Measurements from ENCODE around the gene UBE2D3.

Gene UBE2D3

DNA sequence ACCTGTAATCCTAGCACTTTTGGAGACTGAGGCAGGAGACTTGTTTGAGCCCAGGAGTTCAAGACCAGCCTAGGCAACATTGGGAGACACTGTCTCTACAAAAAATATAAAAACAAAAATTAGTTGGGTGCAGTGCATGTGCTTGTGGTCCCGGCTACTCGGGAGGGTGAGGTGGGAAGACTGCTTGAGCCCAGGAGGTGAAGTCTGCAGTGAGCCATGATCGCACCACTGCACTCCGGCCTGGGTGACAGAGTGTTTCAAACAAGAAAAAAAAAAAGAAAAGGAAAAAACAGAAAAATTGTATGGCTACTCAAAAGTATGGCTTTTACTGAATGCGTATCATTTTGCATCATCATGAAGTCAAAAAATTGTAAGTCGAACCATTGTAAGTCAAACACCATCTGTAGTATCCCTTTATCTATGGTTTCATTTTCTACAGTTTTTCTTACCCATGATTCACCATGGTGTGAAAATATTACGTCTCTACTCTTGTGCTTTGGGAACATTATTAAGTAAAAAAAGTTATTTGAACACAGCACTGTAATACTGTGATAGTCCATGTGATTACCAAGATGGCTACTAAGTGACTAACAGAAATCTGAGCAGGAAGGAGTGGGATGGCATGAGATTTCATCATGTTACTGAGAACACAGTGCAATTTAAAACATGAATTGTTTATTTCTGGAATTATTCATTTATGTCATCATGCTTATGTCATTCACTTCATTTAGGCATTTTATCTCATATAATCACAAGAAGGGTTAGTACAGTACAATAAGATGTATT, 40.1 kb downstream of the UBE2D3 start:
- no peak overlapping the region for H3K4me3 ChIP-seq (ENCODE audit: low read depth in 1 of 2, low read length in 2 of 2)
- no peaks in the 10 kb centered on the region for H3K27me3 ChIP-seq (ENCODE audit: low read depth, low read length)
- no peak overlapping the region for H3K27ac ChIP-seq (ENCODE audit: low read length)
- H3K9me3 ChIP-seq (ENCODE audit: control insufficient read depth in 1 of 2, low read length in 2 of 2) = no peaks in the 10 kb centered on the region
- peaks cover 6% of the 10 kb centered on the region in 2 donors for H3K36me3 ChIP-seq (ENCODE audit: control insufficient read depth in 1 of 2, insufficient read depth in 2 of 2, low read length in 2 of 2)
- H3K4me1 ChIP-seq (ENCODE audit: control insufficient read depth in 1 of 2, insufficient read depth in 2 of 2, low read length in 2 of 2) = peaks cover 0 to 7% of the 10 kb centered on the region in 2 donors

DNA sequence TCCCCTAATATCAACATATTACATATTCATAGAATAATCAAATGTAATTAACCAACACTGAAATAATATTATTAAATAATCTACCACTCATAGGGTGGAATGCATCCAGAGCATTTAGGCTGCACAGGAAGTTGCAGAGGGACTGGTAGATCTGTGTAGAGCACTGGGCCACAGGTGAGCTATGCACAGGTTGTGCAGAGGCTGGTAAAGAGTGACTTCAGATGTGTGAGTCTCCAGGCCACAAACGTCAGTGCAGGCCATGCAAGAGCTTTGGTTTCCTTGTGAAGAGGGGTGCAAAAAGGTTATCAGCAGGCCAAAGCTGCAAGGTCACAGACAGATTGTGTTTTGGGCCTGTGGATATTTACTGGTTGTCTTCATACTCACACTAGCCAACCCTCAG, 41.1 kb downstream of the UBE2D3 start:
- no peaks in the 10 kb centered on the region for H3K9me3 ChIP-seq (ENCODE audit: control insufficient read depth in 1 of 2, low read length in 2 of 2)
- H3K4me1 ChIP-seq (ENCODE audit: control insufficient read depth in 1 of 2, insufficient read depth in 2 of 2, low read length in 2 of 2) = peaks cover 0 to 7% of the 10 kb centered on the region in 2 donors
- peaks cover 1% of the 10 kb centered on the region in 2 donors for H3K36me3 ChIP-seq (ENCODE audit: control insufficient read depth in 1 of 2, insufficient read depth in 2 of 2, low read length in 2 of 2)
- no peak overlapping the region for H3K4me3 ChIP-seq (ENCODE audit: low read depth in 1 of 2, low read length in 2 of 2)
- H3K27me3 ChIP-seq (ENCODE audit: low read depth, low read length) = no peaks in the 10 kb centered on the region
- no peak overlapping the region for H3K27ac ChIP-seq (ENCODE audit: low read length)

GRCh38 chr4:102783006-102783405, 44.3 kb downstream of the UBE2D3 start:
- no peaks in the 10 kb centered on the region for H3K27me3 ChIP-seq (ENCODE audit: low read depth, low read length)
- H3K4me3 ChIP-seq (ENCODE audit: low read depth in 1 of 2, low read length in 2 of 2) = no peak overlapping the region
- no peak overlapping the region for H3K27ac ChIP-seq (ENCODE audit: low read length)
- no peaks in the 10 kb centered on the region for H3K9me3 ChIP-seq (ENCODE audit: control insufficient read depth in 1 of 2, low read length in 2 of 2)
- H3K4me1 ChIP-seq (ENCODE audit: control insufficient read depth in 1 of 2, insufficient read depth in 2 of 2, low read length in 2 of 2) = no peaks in the 10 kb centered on the region
- H3K36me3 ChIP-seq (ENCODE audit: control insufficient read depth in 1 of 2, insufficient read depth in 2 of 2, low read length in 2 of 2) = no peaks in the 10 kb centered on the region

DNA sequence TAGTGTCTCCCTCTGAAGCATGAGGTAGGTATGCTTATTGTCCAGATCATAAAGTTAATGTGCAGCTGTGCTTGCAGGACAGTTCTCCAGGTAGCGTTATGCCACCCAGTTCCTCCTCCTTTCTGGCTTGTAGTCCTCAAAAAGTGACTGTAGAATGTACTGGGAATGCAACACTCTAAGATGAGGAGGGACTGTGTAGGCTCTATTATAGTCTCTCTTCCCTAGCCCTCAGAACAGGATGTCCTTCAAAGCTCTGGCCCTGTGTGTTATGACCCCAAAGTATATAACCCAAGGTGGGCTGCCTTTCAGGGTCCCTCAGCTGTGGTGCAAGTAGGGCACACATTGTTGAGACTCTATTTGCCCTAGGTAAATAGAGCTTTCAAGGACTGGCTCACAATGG, 45.8 kb downstream of the UBE2D3 start:
- Histone ChIP-seq H3K27me3 (ENCODE audit: low read depth, low read length) (no peaks in the 10 kb centered on the region), H3K4me1 (ENCODE audit: control insufficient read depth in 1 of 2, insufficient read depth in 2 of 2, low read length in 2 of 2) (no peaks in the 10 kb centered on the region), H3K36me3 (ENCODE audit: control insufficient read depth in 1 of 2, insufficient read depth in 2 of 2, low read length in 2 of 2) (no peaks in the 10 kb centered on the region), H3K27ac (ENCODE audit: low read length) (no peak overlapping the region), H3K4me3 (ENCODE audit: low read depth in 1 of 2, low read length in 2 of 2) (no peak overlapping the region), H3K9me3 (ENCODE audit: control insufficient read depth in 1 of 2, low read length in 2 of 2) (no peaks in the 10 kb centered on the region)

GRCh38 chr4:102780476-102781144, 46.7 kb downstream of the UBE2D3 start:
- no peaks in the 10 kb centered on the region for H3K4me1 ChIP-seq (ENCODE audit: control insufficient read depth in 1 of 2, insufficient read depth in 2 of 2, low read length in 2 of 2)
- H3K27me3 ChIP-seq (ENCODE audit: low read depth, low read length) = no peaks in the 10 kb centered on the region
- H3K9me3 ChIP-seq (ENCODE audit: control insufficient read depth in 1 of 2, low read length in 2 of 2) = no peaks in the 10 kb centered on the region
- no peaks in the 10 kb centered on the region for H3K36me3 ChIP-seq (ENCODE audit: control insufficient read depth in 1 of 2, insufficient read depth in 2 of 2, low read length in 2 of 2)
- no peak overlapping the region for H3K27ac ChIP-seq (ENCODE audit: low read length)
- no peak overlapping the region for H3K4me3 ChIP-seq (ENCODE audit: low read depth in 1 of 2, low read length in 2 of 2)

- Histone ChIP-seq H3K36me3 (ENCODE audit: control insufficient read depth in 1 of 2, insufficient read depth in 2 of 2, low read length in 2 of 2) (no peaks in the 10 kb centered on the region), H3K4me3 (ENCODE audit: low read depth in 1 of 2, low read length in 2 of 2) (no peak overlapping the region), H3K27me3 (ENCODE audit: low read depth, low read length) (no peaks in the 10 kb centered on the region), H3K9me3 (ENCODE audit: control insufficient read depth in 1 of 2, low read length in 2 of 2) (no peaks in the 10 kb centered on the region), H3K27ac (ENCODE audit: low read length) (no peak overlapping the region), H3K4me1 (ENCODE audit: control insufficient read depth in 1 of 2, insufficient read depth in 2 of 2, low read length in 2 of 2) (no peaks in the 10 kb centered on the region)
Measured at GRCh38 chr4:102779204-102779603, 48.1 kb downstream of the UBE2D3 start.

DNA sequence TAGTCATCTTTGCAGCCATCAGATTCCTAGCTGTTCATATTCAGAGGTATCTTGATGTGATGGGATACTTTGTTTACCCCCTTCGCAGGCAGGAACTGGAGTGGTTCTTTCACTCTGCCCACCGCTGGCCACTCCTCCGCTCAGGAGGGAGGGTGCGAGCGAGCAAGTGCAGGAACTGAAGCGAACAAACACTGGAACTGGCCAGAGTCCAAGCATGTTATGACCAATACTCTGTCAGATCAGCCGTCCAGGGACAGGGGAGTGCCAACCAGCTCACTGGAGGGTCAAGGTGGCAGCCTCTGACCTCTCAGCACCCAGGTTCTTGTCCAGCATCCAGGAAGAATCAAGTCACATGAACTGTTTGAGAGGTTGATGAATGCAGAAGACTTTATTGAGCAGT, 48.6 kb downstream of the UBE2D3 start:
- no peaks in the 10 kb centered on the region for H3K4me1 ChIP-seq (ENCODE audit: control insufficient read depth in 1 of 2, insufficient read depth in 2 of 2, low read length in 2 of 2)
- no peaks in the 10 kb centered on the region for H3K9me3 ChIP-seq (ENCODE audit: control insufficient read depth in 1 of 2, low read length in 2 of 2)
- no peak overlapping the region for H3K4me3 ChIP-seq (ENCODE audit: low read depth in 1 of 2, low read length in 2 of 2)
- H3K36me3 ChIP-seq (ENCODE audit: control insufficient read depth in 1 of 2, insufficient read depth in 2 of 2, low read length in 2 of 2) = no peaks in the 10 kb centered on the region
- no peaks in the 10 kb centered on the region for H3K27me3 ChIP-seq (ENCODE audit: low read depth, low read length)
- no peak overlapping the region for H3K27ac ChIP-seq (ENCODE audit: low read length)

GRCh38 chr4:102775805-102776204, 51.5 kb downstream of the UBE2D3 start:
- no peaks in the 10 kb centered on the region for H3K27me3 ChIP-seq (ENCODE audit: low read depth, low read length)
- no peak overlapping the region for H3K27ac ChIP-seq (ENCODE audit: low read length)
- H3K4me1 ChIP-seq (ENCODE audit: control insufficient read depth in 1 of 2, insufficient read depth in 2 of 2, low read length in 2 of 2) = no peaks in the 10 kb centered on the region
- H3K4me3 ChIP-seq (ENCODE audit: low read depth in 1 of 2, low read length in 2 of 2) = no peak overlapping the region
- no peaks in the 10 kb centered on the region for H3K9me3 ChIP-seq (ENCODE audit: control insufficient read depth in 1 of 2, low read length in 2 of 2)
- H3K36me3 ChIP-seq (ENCODE audit: control insufficient read depth in 1 of 2, insufficient read depth in 2 of 2, low read length in 2 of 2) = no peaks in the 10 kb centered on the region

- H3K4me1 ChIP-seq (ENCODE audit: control insufficient read depth in 1 of 2, insufficient read depth in 2 of 2, low read length in 2 of 2) = no peaks in the 10 kb centered on the region
- H3K36me3 ChIP-seq (ENCODE audit: control insufficient read depth in 1 of 2, insufficient read depth in 2 of 2, low read length in 2 of 2) = no peaks in the 10 kb centered on the region
- no peaks in the 10 kb centered on the region for H3K27me3 ChIP-seq (ENCODE audit: low read depth, low read length)
- H3K27ac ChIP-seq (ENCODE audit: low read length) = no peak overlapping the region
- H3K4me3 ChIP-seq (ENCODE audit: low read depth in 1 of 2, low read length in 2 of 2) = no peak overlapping the region
- no peaks in the 10 kb centered on the region for H3K9me3 ChIP-seq (ENCODE audit: control insufficient read depth in 1 of 2, low read length in 2 of 2)
Measured at GRCh38 chr4:102774254-102774653, 53.1 kb downstream of the UBE2D3 start.

DNA sequence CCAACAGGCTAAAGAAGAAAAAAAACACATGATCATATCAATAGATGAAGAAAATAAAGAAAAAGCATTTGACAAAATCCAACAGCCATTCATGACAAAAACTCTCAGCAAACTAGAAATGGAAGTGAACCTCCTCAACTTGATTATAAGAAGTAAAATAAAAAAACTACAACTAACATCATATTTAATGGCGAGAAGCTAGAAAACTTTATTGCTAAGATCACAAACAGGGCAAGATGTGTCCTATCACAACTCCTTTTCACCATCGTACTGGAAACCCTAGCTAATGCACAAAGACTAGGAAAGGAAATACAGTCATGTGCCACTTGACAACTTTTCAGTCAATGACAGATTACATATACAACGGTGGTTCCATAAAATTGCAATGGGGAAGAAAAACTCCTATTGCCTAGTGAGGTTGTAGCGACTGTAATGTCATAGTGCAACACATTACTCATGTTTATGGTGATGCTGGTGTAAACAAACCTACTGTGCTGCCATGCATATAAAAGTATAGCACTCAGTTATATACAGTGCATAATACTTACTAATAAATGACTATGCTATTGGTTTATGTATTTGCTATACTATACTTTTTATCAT, 54.5 kb downstream of the UBE2D3 start:
- Histone ChIP-seq H3K4me3 (ENCODE audit: low read depth in 1 of 2, low read length in 2 of 2) (no peak overlapping the region), H3K27me3 (ENCODE audit: low read depth, low read length) (no peaks in the 10 kb centered on the region), H3K27ac (ENCODE audit: low read length) (no peak overlapping the region), H3K9me3 (ENCODE audit: control insufficient read depth in 1 of 2, low read length in 2 of 2) (no peaks in the 10 kb centered on the region), H3K4me1 (ENCODE audit: control insufficient read depth in 1 of 2, insufficient read depth in 2 of 2, low read length in 2 of 2) (no peaks in the 10 kb centered on the region), H3K36me3 (ENCODE audit: control insufficient read depth in 1 of 2, insufficient read depth in 2 of 2, low read length in 2 of 2) (no peaks in the 10 kb centered on the region)

- Histone ChIP-seq H3K36me3 (ENCODE audit: control insufficient read depth in 1 of 2, insufficient read depth in 2 of 2, low read length in 2 of 2) (no peaks in the 10 kb centered on the region), H3K27me3 (ENCODE audit: low read depth, low read length) (no peaks in the 10 kb centered on the region), H3K4me1 (ENCODE audit: control insufficient read depth in 1 of 2, insufficient read depth in 2 of 2, low read length in 2 of 2) (peaks cover 0 to 6% of the 10 kb centered on the region in 2 donors), H3K4me3 (ENCODE audit: low read depth in 1 of 2, low read length in 2 of 2) (no peak overlapping the region), H3K9me3 (ENCODE audit: control insufficient read depth in 1 of 2, low read length in 2 of 2) (no peaks in the 10 kb centered on the region), H3K27ac (ENCODE audit: low read length) (no peak overlapping the region)
Measured at GRCh38 chr4:102764901-102765300, 62.5 kb downstream of the UBE2D3 start.

Data from muscle layer of duodenum (tissue), 2 donors.